ENCODE results near the gene SEC24B. TPM values are rescaled to one million over a fixed set of nuclear protein-coding genes. Genes with fewer than 3 reads are reported as not detected.

The SEC24B gene
- total and polyA plus RNA-seq, 2 experiments from 2014 or later = 9.4 to 32.8 TPM

- TF ChIP-seq, protein P1, sequence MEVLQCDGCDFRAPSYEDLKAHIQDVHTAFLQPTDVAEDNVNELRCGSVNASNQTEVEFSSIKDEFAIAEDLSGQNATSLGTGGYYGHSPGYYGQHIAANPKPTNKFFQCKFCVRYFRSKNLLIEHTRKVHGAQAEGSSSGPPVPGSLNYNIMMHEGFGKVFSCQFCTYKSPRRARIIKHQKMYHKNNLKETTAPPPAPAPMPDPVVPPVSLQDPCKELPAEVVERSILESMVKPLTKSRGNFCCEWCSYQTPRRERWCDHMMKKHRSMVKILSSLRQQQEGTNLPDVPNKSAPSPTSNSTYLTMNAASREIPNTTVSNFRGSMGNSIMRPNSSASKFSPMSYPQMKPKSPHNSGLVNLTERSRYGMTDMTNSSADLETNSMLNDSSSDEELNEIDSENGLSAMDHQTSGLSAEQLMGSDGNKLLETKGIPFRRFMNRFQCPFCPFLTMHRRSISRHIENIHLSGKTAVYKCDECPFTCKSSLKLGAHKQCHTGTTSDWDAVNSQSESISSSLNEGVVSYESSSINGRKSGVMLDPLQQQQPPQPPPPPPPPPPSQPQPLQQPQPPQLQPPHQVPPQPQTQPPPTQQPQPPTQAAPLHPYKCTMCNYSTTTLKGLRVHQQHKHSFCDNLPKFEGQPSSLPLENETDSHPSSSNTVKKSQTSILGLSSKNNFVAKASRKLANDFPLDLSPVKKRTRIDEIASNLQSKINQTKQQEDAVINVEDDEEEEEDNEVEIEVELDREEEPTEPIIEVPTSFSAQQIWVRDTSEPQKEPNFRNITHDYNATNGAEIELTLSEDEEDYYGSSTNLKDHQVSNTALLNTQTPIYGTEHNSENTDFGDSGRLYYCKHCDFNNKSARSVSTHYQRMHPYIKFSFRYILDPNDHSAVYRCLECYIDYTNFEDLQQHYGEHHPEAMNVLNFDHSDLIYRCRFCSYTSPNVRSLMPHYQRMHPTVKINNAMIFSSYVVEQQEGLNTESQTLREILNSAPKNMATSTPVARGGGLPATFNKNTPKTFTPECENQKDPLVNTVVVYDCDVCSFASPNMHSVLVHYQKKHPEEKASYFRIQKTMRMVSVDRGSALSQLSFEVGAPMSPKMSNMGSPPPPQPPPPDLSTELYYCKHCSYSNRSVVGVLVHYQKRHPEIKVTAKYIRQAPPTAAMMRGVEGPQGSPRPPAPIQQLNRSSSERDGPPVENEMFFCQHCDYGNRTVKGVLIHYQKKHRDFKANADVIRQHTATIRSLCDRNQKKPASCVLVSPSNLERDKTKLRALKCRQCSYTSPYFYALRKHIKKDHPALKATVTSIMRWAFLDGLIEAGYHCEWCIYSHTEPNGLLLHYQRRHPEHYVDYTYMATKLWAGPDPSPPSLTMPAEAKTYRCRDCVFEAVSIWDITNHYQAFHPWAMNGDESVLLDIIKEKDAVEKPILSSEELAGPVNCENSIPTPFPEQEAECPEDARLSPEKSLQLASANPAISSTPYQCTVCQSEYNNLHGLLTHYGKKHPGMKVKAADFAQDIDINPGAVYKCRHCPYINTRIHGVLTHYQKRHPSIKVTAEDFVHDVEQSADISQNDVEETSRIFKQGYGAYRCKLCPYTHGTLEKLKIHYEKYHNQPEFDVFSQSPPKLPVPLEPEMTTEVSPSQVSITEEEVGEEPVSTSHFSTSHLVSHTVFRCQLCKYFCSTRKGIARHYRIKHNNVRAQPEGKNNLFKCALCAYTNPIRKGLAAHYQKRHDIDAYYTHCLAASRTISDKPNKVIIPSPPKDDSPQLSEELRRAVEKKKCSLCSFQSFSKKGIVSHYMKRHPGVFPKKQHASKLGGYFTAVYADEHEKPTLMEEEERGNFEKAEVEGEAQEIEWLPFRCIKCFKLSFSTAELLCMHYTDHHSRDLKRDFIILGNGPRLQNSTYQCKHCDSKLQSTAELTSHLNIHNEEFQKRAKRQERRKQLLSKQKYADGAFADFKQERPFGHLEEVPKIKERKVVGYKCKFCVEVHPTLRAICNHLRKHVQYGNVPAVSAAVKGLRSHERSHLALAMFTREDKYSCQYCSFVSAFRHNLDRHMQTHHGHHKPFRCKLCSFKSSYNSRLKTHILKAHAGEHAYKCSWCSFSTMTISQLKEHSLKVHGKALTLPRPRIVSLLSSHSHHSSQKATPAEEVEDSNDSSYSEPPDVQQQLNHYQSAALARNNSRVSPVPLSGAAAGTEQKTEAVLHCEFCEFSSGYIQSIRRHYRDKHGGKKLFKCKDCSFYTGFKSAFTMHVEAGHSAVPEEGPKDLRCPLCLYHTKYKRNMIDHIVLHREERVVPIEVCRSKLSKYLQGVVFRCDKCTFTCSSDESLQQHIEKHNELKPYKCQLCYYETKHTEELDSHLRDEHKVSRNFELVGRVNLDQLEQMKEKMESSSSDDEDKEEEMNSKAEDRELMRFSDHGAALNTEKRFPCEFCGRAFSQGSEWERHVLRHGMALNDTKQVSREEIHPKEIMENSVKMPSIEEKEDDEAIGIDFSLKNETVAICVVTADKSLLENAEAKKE (CRISPR knock-in tag; IDR thresholded peaks at IDR 0.05) = no peak
- no peak for TF ChIP-seq CREB1 (CRISPR knock-in tag; IDR thresholded peaks at IDR 0.05; ENCODE audit: low read depth)
- TF ChIP-seq REST (IDR thresholded peaks at IDR 0.05; ENCODE audit: unreplicated experiment) = no peak
- no peak for TF ChIP-seq EZH2 (IDR thresholded peaks at IDR 0.05; ENCODE audit: low read depth, unreplicated experiment)
These were observed 40.2 kb downstream of the SEC24B start (continued) for GRCh38 chr4:109473824-109474223.

GRCh38 chr4:109486007-109486406, 52.4 kb downstream of the SEC24B start:
- no peak overlapping the region for H3K4me2 ChIP-seq
- no peak overlapping the region for H3K27ac ChIP-seq (ENCODE audit: low read depth)
- no peaks in the 10 kb centered on the region for H3K9me2 ChIP-seq (ENCODE audit: insufficient read depth)
- H3K9me3 Mint-ChIP-seq = no peaks in the 10 kb centered on the region
- no peaks in the 10 kb centered on the region for H3K27me3 ChIP-seq (ENCODE audit: insufficient read depth)
- peaks cover under 1% of the 10 kb centered on the region; the same call in 2 of the 3 replicates for H3K4me1 Mint-ChIP-seq
- DNase-seq (ENCODE audit: low spot score) (no peak), ATAC-seq (no peak)
- no peaks in the 10 kb centered on the region for H3K27me3 Mint-ChIP-seq (ENCODE audit: insufficient read depth, low read depth, poor library complexity)
- H3K36me3 Mint-ChIP-seq (ENCODE audit: low read depth) = peaks cover 5% of the 10 kb centered on the region; the same call in 2 of the 3 replicates
- H3K36me3 ChIP-seq (ENCODE audit: insufficient read depth) = no peaks in the 10 kb centered on the region
- H3K4me3 ChIP-seq = no peak overlapping the region
- peaks cover 10% of the 10 kb centered on the region for H3K79me2 ChIP-seq (replicated peaks; ENCODE audit: insufficient read depth)
- H3K27ac Mint-ChIP-seq = no peak overlapping the region
- no peaks in the 10 kb centered on the region for H3F3A ChIP-seq (replicated peaks; ENCODE audit: low read depth)
- H4K20me1 ChIP-seq (replicated peaks; ENCODE audit: insufficient read depth) = peaks cover 13% of the 10 kb centered on the region; the same call in 1 of the 2 replicates
- H3K4me3 Mint-ChIP-seq = no peak overlapping the region
- no peaks in the 10 kb centered on the region; the same call in 1 of the 2 replicates for H3K4me1 ChIP-seq (ENCODE audit: insufficient read depth)
- no peak overlapping the region for H2AFZ ChIP-seq
- no peak for TF ChIP-seq EZH2phosphoT487 (IDR thresholded peaks at IDR 0.05; ENCODE audit: unreplicated experiment)
- TF ChIP-seq, protein P2, sequence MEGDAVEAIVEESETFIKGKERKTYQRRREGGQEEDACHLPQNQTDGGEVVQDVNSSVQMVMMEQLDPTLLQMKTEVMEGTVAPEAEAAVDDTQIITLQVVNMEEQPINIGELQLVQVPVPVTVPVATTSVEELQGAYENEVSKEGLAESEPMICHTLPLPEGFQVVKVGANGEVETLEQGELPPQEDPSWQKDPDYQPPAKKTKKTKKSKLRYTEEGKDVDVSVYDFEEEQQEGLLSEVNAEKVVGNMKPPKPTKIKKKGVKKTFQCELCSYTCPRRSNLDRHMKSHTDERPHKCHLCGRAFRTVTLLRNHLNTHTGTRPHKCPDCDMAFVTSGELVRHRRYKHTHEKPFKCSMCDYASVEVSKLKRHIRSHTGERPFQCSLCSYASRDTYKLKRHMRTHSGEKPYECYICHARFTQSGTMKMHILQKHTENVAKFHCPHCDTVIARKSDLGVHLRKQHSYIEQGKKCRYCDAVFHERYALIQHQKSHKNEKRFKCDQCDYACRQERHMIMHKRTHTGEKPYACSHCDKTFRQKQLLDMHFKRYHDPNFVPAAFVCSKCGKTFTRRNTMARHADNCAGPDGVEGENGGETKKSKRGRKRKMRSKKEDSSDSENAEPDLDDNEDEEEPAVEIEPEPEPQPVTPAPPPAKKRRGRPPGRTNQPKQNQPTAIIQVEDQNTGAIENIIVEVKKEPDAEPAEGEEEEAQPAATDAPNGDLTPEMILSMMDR (conservative IDR thresholded peaks at IDR 0.05; ENCODE audit: low read depth in 2 of 2) = no peak
- TF ChIP-seq REST (IDR thresholded peaks at IDR 0.05; ENCODE audit: unreplicated experiment) = no peak
- no peak for TF ChIP-seq EZH2 (IDR thresholded peaks at IDR 0.05; ENCODE audit: low read depth, unreplicated experiment)
- no peak for TF ChIP-seq NANOG (IDR thresholded peaks at IDR 0.05; ENCODE audit: borderline replicate concordance)
- TF ChIP-seq STAT1 (IDR thresholded peaks at IDR 0.05; ENCODE audit: unreplicated experiment) = no peak
- TF ChIP-seq CREB1 (CRISPR knock-in tag; IDR thresholded peaks at IDR 0.05; ENCODE audit: low read depth) = no peak
- TF ChIP-seq ZNF114 (CRISPR knock-in tag; IDR thresholded peaks at IDR 0.05) = no peak

Measured in GM23338 (cell line).